HCT116 (cell line): ENCODE results near the gene AUTS2.

ENCODE experiments used
- ELF1 ChIP-seq: IDR thresholded peaks from 2 replicates; pipeline ENCODE4 v1.6.1; 2012; ENCODE audit warnings: low read depth, borderline replicate concordance
- EZH2 ChIP-seq: fragments of 200-600 bp; sonication (generic); IDR thresholded peaks from 2 replicates; pipeline ENCODE4 v1.6.1; 2017; ENCODE audit warnings: antibody characterized with exemption, mixed run types
- EZH2phosphoT487 ChIP-seq: fragments of 200-600 bp; IDR thresholded peaks from 2 replicates; pipeline ENCODE4 v1.6.1; 2018; ENCODE audit warnings: antibody characterized with exemption, borderline replicate concordance
- FOSL1 ChIP-seq: IDR thresholded peaks from 2 replicates; pipeline ENCODE4 v1.6.1; 2012; ENCODE audit warnings: low read depth
- JUND ChIP-seq: IDR thresholded peaks from 2 replicates; pipeline ENCODE4 v1.6.1; 2012
- POLR2A ChIP-seq: IDR thresholded peaks from 2 replicates; pipeline ENCODE4 v1.7.0; 2011; ENCODE audit warnings: borderline replicate concordance; ENCODE audit not compliant: insufficient read depth, insufficient read length; ENCODE audit errors: extremely low read depth
- SP1 ChIP-seq: IDR thresholded peaks from 2 replicates; pipeline ENCODE4 v1.6.1; 2012; ENCODE audit warnings: low read depth
- ZNF274 ChIP-seq: fragments of 200-500 bp; sonication (Bioruptor generic); IDR thresholded peaks from 2 replicates; pipeline ENCODE4 v1.6.1; 2014; ENCODE audit warnings: mild to moderate bottlenecking, low read depth, low read length, inconsistent platforms
- TF ChIP-seq, protein P1 (sequence below), 3 experiments: fragments of 200-600 bp in 1 of 3; sonication (generic) in 1 of 3; IDR thresholded peaks in 2 of 3; conservative IDR thresholded peaks in 1 of 3; 2 replicates each; pipeline ENCODE4 v1.5.1; 2012 to 2017; ENCODE audit warnings: low read depth in 2 of 3, low read length in 2 of 3, antibody characterized with exemption in 1 of 3, borderline replicate concordance in 1 of 3, control low read depth in 1 of 3, mild to moderate bottlenecking in 1 of 3, mixed read lengths in 1 of 3, mixed run types in 1 of 3, moderate library complexity in 1 of 3; ENCODE audit not compliant: insufficient read depth in 1 of 3

GRCh38 chr7:70710651-70711050 is 1112.4 kb downstream of the AUTS2 start:
- TF ChIP-seq ELF1: no peak
- TF ChIP-seq POLR2A: no peak
- TF ChIP-seq, protein P1, sequence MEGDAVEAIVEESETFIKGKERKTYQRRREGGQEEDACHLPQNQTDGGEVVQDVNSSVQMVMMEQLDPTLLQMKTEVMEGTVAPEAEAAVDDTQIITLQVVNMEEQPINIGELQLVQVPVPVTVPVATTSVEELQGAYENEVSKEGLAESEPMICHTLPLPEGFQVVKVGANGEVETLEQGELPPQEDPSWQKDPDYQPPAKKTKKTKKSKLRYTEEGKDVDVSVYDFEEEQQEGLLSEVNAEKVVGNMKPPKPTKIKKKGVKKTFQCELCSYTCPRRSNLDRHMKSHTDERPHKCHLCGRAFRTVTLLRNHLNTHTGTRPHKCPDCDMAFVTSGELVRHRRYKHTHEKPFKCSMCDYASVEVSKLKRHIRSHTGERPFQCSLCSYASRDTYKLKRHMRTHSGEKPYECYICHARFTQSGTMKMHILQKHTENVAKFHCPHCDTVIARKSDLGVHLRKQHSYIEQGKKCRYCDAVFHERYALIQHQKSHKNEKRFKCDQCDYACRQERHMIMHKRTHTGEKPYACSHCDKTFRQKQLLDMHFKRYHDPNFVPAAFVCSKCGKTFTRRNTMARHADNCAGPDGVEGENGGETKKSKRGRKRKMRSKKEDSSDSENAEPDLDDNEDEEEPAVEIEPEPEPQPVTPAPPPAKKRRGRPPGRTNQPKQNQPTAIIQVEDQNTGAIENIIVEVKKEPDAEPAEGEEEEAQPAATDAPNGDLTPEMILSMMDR (IDR thresholded peaks at IDR 0.05 in 2 of 3, conservative IDR thresholded peaks at IDR 0.05 in 1 of 3; ENCODE audit: borderline replicate concordance in 1 of 3, insufficient read depth in 1 of 3, low read depth in 2 of 3, low read length in 2 of 3): no peak
- no peak for TF ChIP-seq FOSL1
- no peak for TF ChIP-seq SP1
- TF ChIP-seq EZH2: no peak
- TF ChIP-seq ZNF274: no peak
- TF ChIP-seq JUND: no peak
- no peak for TF ChIP-seq EZH2phosphoT487
